Measurements from ENCODE around the gene RET. TPM values are rescaled to one million over a fixed set of nuclear protein-coding genes. Genes with fewer than 3 reads are reported as not detected.

Gene RET
- total RNA-seq, 2 donors from 2014 or later: 1.0 to 1.3 TPM

GRCh38 chr10:43059336-43059720, 17.5 kb upstream of the RET start:
- intact Hi-C loops (cut with DNase I): no loop called here

GRCh38 chr10:43059828-43060227, 17.0 kb upstream of the RET start:
- intact Hi-C loops (cut with DNase I): no loop called here
- DNase-seq (ENCODE audit: low spot score): no peak

More at GRCh38 chr10:43059336-43059720, 17.5 kb upstream of the RET start:
- no peak for DNase-seq (ENCODE audit: low spot score)

GRCh38 chr10:43060291-43060690, 16.6 kb upstream of the RET start:
- intact Hi-C loops (cut with DNase I): no loop called here
- DNase-seq (ENCODE audit: low spot score): no peak

- no peak for DNase-seq (ENCODE audit: low spot score)
- intact Hi-C loops (cut with DNase I): no loop called here
Observed at GRCh38 chr10:43061331-43061730, 15.5 kb upstream of the RET start.

- intact Hi-C loops (cut with DNase I): no loop called here
- no peak for DNase-seq (ENCODE audit: low spot score)
Observed at GRCh38 chr10:43061760-43062159, 15.1 kb upstream of the RET start.

- intact Hi-C loops (cut with DNase I): no loop called here
- no peak for DNase-seq (ENCODE audit: low spot score)
Observed at GRCh38 chr10:43062402-43063160, 14.3 kb upstream of the RET start.

- intact Hi-C loops (cut with DNase I): no loop called here
- DNase-seq (ENCODE audit: low spot score): no peak
Observed at GRCh38 chr10:43064331-43065075, 12.4 kb upstream of the RET start.

- no peak for DNase-seq (ENCODE audit: low spot score)
- intact Hi-C loops (cut with DNase I): no loop called here
Observed at GRCh38 chr10:43065234-43065633, 11.6 kb upstream of the RET start.

GRCh38 chr10:43065761-43066160, 11.1 kb upstream of the RET start:
- no peak for DNase-seq (ENCODE audit: low spot score)
- intact Hi-C loops (cut with DNase I): no loop called here

GRCh38 chr10:43066481-43066880, 10.4 kb upstream of the RET start:
- DNase-seq (ENCODE audit: low spot score): no peak
- intact Hi-C loops (cut with DNase I): no loop called here

DNA sequence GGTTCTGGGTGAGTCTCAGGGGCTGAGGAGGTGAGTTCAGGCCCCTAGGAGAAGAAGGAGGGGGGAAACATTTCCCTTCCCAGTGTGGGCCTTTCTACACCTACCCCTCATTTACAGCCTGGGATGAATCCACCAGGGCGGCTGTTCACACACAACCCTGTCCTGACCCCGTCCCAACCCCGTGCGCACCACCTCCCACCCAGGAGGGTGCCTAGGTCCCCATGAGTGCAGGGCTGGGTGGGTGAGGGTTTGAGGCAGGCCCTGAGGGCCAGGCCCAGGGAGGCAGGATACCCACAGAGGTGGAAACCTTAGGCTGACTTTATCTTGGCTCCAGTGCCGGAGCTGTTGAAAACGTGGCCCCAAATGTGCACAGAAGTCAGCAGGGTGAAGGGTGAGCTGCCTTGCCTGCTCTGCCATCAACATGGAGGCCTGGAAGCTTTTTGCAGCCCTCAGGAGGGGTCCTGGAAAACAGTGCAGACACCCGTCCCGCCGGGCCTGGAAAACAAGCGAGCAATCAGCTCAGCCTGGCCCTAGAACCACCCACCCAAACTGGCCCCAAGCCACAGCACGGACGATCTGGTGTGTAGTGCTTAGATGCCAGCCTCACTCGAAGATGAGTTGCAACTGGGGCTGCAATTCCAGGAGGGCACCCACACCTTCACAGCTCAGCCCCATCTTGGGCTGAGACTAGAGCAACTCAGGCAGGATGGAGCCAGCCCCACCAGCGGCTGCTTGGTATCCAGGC, 9.3 kb upstream of the RET start:
- DNase-seq (ENCODE audit: low spot score): no peak
- intact Hi-C loops (cut with DNase I): no loop called here

GRCh38 chr10:43068136-43068395, 8.8 kb upstream of the RET start:
- DNase-seq (ENCODE audit: low spot score): no peak
- intact Hi-C loops (cut with DNase I): no loop called here

GRCh38 chr10:43068471-43069210, 8.2 kb upstream of the RET start:
- DNase-seq (ENCODE audit: low spot score): no peak
- intact Hi-C loops (cut with DNase I): no loop called here

GRCh38 chr10:43069211-43069515, 7.7 kb upstream of the RET start:
- intact Hi-C loops (cut with DNase I): no loop called here
- no peak for DNase-seq (ENCODE audit: low spot score)

- no peak for DNase-seq (ENCODE audit: low spot score)
- intact Hi-C loops (cut with DNase I): no loop called here
Observed at GRCh38 chr10:43069579-43069978, 7.3 kb upstream of the RET start.

GRCh38 chr10:43070121-43071085, 6.5 kb upstream of the RET start:
- no peak for DNase-seq (ENCODE audit: low spot score)
- intact Hi-C loops (cut with DNase I): no loop called here

DNA sequence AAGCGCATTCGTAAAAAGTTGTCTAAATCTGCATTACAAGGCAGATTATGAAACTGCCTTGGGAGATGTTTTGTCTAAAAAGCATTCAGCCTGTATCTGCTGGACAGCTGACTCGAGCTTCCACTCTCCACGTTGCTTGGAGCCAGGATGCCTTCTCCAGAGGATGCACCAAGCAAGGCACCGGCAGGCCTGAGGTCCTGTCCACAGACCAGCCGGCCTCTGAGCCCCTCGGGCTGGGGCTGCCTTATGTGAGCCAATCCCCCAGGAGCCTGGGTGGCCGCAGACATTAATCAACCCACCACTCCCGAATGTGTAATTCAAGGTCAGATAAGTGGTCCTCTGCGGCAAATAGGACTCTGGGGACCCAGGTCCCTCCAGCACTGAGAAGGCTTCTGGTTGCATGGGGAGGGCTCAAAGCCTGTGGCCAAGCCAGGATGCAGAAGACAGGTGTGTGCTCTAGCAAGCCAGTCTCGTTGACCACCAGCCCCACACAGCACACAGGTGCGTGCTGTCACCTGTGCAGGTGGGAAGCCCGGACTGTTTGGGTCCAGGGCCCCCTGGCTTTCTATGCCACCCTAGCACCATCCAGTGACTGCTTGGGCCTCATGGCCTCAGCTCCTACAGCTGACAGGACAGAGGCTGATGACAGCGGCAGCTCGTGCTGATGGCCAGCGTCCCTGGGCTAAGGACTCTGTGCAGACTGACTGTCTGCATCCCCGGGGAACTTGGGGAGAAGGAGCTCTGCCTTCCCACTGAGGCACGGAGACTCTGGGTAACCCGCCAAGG, 4.8 kb upstream of the RET start:
- DNase-seq (ENCODE audit: low spot score): no peak

DNA sequence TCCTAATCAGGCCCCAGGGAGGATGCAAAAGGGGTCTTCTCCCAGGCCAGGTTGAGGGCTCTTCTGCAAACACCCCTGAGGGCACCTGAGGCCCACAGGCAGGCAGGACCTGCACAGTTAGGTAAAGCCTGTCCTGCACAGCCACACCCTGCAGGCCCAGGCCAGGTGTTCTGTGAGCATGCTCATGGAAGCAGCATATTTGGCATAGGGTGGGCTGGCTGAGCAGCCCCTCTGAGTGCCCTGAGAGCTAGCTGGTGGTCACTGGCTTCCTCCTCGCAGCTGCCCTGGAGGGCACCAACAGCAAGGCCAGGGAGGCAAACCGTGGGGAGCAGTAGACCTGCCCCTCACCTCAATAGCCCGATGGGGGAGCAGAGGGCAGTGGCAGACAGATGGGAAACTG, 3.7 kb upstream of the RET start:
- intact Hi-C loops (cut with DNase I): no loop called here
- DNase-seq (ENCODE audit: low spot score): no peak

More for the DNA sequence above, 4.8 kb upstream of the RET start:
- intact Hi-C loops (cut with DNase I): loop anchor here in 1 of 2 donors (1.0 kb wide), 1 partner anchor 17 kb away; no protein-coding TSS in a partner anchor

Measured in posterior vena cava (tissue), 2 donors.